ENCODE measurements around the gene TMEM117. TPM values are rescaled to one million over a fixed set of nuclear protein-coding genes. Genes with fewer than 3 reads are reported as not detected.

The TMEM117 gene
- total and polyA plus RNA-seq, 2 donors (not counting 3 experiments of a cell fraction or from before 2014, with no cell fraction given), result 1.2 to 3.8 TPM

DNA sequence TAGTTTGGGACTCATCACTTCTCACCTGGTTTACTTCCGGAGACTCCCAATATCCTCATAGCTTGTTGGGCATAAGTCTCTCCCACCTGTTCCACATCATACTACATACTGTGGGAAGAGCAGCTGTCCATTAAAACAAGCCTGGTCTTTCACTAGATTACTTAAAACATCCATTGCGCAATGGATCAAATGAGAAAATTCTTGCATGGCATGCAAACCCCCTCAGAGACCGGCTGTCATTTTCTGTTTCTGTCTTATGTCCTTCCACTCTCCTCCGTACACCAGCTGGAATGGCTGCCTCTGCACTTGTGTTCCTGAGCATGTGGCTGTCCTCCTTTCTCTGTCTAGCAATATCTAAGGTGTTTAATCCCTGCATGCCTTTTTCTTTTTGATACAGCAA is 265.6 kb downstream of the TMEM117 start:
- no peaks in the 10 kb centered on the region for H3K9me3 ChIP-seq (replicated peaks; ENCODE audit: control insufficient read depth, insufficient read depth, low read length)
- dilution Hi-C loops (cut with MboI; ENCODE audit: extremely low pct_ligation_motif_present, low sequenced_read_pairs), result no loop called here
- DNase-seq (ENCODE audit: low read depth, low spot score) (no peak), FAIRE-seq (no peak)
- TF ChIP-seq FOS (IDR thresholded peaks at IDR 0.05; ENCODE audit: borderline replicate concordance, insufficient read depth, low read length), result no peak
- no peak for TF ChIP-seq MYC (IDR thresholded peaks at IDR 0.05; ENCODE audit: low read depth, low read length)
- BruUV-seq (replicated peaks), result no TSS peak
- no peak overlapping the region for H3K27ac ChIP-seq (ENCODE audit: insufficient read depth, low read depth, low read length)
- H3K4me1 ChIP-seq (ENCODE audit: control insufficient read depth, extremely low read depth, insufficient read depth, low read length), result no peaks in the 10 kb centered on the region
- no peak overlapping the region for H3K4me2 ChIP-seq (ENCODE audit: insufficient read depth, low read length)
- no peaks in the 10 kb centered on the region for H4K20me1 ChIP-seq (replicated peaks; ENCODE audit: control insufficient read depth, extremely low read depth, insufficient read depth, low read length)
- H3K9me1 ChIP-seq (replicated peaks; ENCODE audit: control insufficient read depth, extremely low read depth, insufficient read depth, low read length), result no peaks in the 10 kb centered on the region
- ChIA-PET POLR2A (no interaction called here), CTCF (no interaction called here)
- H2AFZ ChIP-seq (ENCODE audit: low read depth, low read length), result no peak overlapping the region
- intact Hi-C loops (cut with micrococcal nuclease), result no loop called here
- no peak overlapping the region for H3K9ac ChIP-seq (replicated peaks; ENCODE audit: extremely low read depth, insufficient read depth, low read length)
- no peaks in the 10 kb centered on the region for H3K27me3 ChIP-seq (ENCODE audit: control insufficient read depth in 2 of 2, insufficient read depth in 2 of 2, low read length in 2 of 2)
- H3K4me3 ChIP-seq (replicated peaks in 1 of 3; ENCODE audit: insufficient read depth in 1 of 3, low read depth in 1 of 3, low read length in 3 of 3), result no peak overlapping the region
- H3K36me3 ChIP-seq (ENCODE audit: control insufficient read depth in 2 of 2, extremely low read depth in 1 of 2, insufficient read depth in 2 of 2, low read length in 2 of 2), result no peaks in the 10 kb centered on the region
- no peaks in the 10 kb centered on the region for H3K79me2 ChIP-seq (ENCODE audit: control insufficient read depth, insufficient read depth, low read length)

DNA sequence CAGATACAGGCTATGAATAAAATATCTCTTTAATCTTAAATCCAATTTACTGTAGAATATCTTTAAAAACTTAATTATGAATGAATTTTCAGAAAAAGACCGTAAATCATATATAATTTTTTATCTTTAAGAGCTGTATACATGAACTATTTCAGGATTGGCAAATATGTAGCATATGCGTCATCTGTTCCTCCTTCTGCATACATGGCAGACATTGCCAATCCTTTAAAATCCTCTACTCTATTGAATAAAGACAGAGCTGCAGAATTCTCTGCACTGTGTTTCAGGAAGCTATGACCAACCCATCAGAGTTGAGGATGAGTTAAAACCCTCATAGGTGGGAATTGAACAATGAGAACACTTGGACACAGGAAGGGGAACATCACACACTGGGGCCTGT is 279.0 kb downstream of the TMEM117 start:
- dilution Hi-C loops (cut with MboI; ENCODE audit: extremely low pct_ligation_motif_present, low sequenced_read_pairs) (no loop called here), intact Hi-C loops (cut with micrococcal nuclease) (no loop called here)
- no peak overlapping the region for H3K4me2 ChIP-seq (ENCODE audit: insufficient read depth, low read length)
- no peak overlapping the region for H2AFZ ChIP-seq (ENCODE audit: low read depth, low read length)
- FAIRE-seq (no peak), DNase-seq (ENCODE audit: low read depth, low spot score) (no peak)
- H3K36me3 ChIP-seq (ENCODE audit: control insufficient read depth in 2 of 2, extremely low read depth in 1 of 2, insufficient read depth in 2 of 2, low read length in 2 of 2), result no peaks in the 10 kb centered on the region
- H3K9ac ChIP-seq (replicated peaks; ENCODE audit: extremely low read depth, insufficient read depth, low read length), result no peak overlapping the region
- H3K27ac ChIP-seq (ENCODE audit: insufficient read depth, low read depth, low read length), result no peak overlapping the region
- H3K79me2 ChIP-seq (ENCODE audit: control insufficient read depth, insufficient read depth, low read length), result no peaks in the 10 kb centered on the region
- ChIA-PET CTCF (no interaction called here), POLR2A (no interaction called here)
- H3K27me3 ChIP-seq (ENCODE audit: control insufficient read depth in 2 of 2, insufficient read depth in 2 of 2, low read length in 2 of 2), result no peaks in the 10 kb centered on the region
- BruUV-seq (replicated peaks), result no TSS peak
- TF ChIP-seq POLR2AphosphoS5 (IDR thresholded peaks at IDR 0.05; ENCODE audit: insufficient read depth, low read depth, low read length) (no peak), JUN (IDR thresholded peaks at IDR 0.05; ENCODE audit: borderline replicate concordance, insufficient read depth, insufficient read length, low read depth) (no peak), EZH2 (IDR thresholded peaks at IDR 0.05; ENCODE audit: borderline replicate concordance, low read depth, low read length, severe bottlenecking) (no peak), MYC (IDR thresholded peaks at IDR 0.05; ENCODE audit: low read depth, low read length) (no peak), POLR2A (IDR thresholded peaks at IDR 0.05; ENCODE audit: low read depth, low read length) (no peak)
- H3K4me1 ChIP-seq (ENCODE audit: control insufficient read depth, extremely low read depth, insufficient read depth, low read length), result no peaks in the 10 kb centered on the region
- H3K4me3 ChIP-seq (replicated peaks in 1 of 3; ENCODE audit: insufficient read depth in 1 of 3, low read depth in 1 of 3, low read length in 3 of 3), result no peak overlapping the region
- H4K20me1 ChIP-seq (replicated peaks; ENCODE audit: control insufficient read depth, extremely low read depth, insufficient read depth, low read length), result no peaks in the 10 kb centered on the region
- H3K9me1 ChIP-seq (replicated peaks; ENCODE audit: control insufficient read depth, extremely low read depth, insufficient read depth, low read length), result no peaks in the 10 kb centered on the region
- H3K9me3 ChIP-seq (replicated peaks; ENCODE audit: control insufficient read depth, insufficient read depth, low read length), result no peaks in the 10 kb centered on the region

All from endothelial cell of umbilical vein (primary cell).